Left ventricle myocardium superior (tissue), 1 donor: ENCODE results near the gene CENPH. TPM values are rescaled to one million over a fixed set of nuclear protein-coding genes. Genes with fewer than 3 reads are reported as not detected.
"Not testable (repeated sequence)": the region's sequence is repeated elsewhere in the genome, so short reads cannot be mapped to it uniquely, and the experiment has no call there.

Experiments
- ATAC-seq: fragments of 200-7000 bp; cut with Tn5 transposase; one replicate; pipeline ENCODE4 v1.9.1; 2020; ENCODE audit warnings: mild to moderate bottlenecking, moderate library complexity
- DNase-seq: peaks from one replicate; pipeline ENCODE4 v3.0.0-alpha.2; 2020
- intact Hi-C: fragments of 100-400 bp; cut with micrococcal nuclease; formaldehyde crosslinking; loops from one replicate; pipeline ENCODE4 v1.11.0; 2022
- total RNA-seq: library from RNA; stranded (reverse); fragmentation: NEBNext Ultra II Directional; extraction: Animal tissue kit (Norgen Biotek cat#: 25700); gene quantifications from one replicate; pipeline ENCODE4 v1.2.1, GENCODE V29; 2021
- donor health status: DM: no; HTN: yes; CAD: no; lungs with severe emphysema.

The CENPH gene
- total RNA-seq, 1 donor from 2014 or later, result 3.5 TPM

DNA sequence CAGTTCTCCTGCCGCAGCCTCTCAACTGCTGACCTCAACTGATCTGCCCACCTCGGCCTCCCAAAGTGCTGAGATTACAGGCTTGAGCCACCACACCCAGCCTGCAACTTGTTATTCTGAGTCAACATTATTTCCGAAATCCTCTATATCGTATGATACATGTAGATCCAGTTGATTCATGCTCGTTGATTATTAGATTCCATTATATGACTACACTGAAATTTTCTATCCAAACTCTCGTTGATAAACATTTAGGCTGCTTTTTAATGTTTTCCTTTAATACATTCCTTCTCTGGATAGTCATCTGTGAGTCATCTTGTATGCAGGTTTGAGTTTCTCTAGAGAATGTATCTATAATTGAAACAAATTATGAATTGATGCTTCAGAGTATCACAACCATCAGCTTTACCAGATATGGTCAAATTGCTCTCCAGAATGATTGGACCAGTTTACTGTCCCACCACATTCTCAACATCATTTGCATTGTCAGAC, 49.4 kb downstream of the CENPH start:
- DNase-seq (no peak), ATAC-seq (no peak)
- intact Hi-C loops, result no loop called here

DNA sequence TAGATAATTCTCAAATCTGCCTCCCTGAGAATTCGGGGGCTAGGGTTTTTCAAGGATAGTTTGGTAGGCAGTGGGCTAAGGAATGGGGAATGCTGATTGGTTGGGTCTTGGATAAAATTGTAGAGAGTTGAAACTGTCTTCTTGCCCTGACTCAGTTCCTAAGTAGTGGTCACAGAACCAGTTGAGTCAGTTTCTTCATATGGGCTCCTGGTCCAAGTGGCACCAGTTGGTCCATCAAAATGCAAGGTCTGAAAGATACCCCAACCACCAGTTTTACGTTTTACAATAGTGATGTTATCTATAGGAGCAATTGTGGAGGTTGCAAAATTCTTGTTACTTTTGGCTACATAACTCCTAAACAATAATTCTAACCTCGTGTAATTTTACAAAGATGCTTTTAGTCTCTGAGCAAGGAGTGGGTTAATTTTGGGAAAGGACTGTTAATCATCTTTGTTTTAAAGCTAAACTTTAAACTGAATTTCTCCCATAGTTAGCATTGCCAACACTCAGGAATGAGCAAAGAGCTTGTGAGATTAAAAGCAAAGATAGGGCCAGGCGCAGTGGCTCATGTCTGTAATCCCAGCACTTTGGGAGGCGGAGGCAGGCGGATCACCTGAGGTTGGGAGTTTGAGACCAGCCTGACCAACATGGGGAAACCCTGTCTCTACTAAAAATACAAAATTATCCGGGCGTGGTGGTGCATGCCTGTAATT, 53.0 kb downstream of the CENPH start:
- intact Hi-C loops, result no loop called here
- DNase-seq (no peak), ATAC-seq (no peak)

DNA sequence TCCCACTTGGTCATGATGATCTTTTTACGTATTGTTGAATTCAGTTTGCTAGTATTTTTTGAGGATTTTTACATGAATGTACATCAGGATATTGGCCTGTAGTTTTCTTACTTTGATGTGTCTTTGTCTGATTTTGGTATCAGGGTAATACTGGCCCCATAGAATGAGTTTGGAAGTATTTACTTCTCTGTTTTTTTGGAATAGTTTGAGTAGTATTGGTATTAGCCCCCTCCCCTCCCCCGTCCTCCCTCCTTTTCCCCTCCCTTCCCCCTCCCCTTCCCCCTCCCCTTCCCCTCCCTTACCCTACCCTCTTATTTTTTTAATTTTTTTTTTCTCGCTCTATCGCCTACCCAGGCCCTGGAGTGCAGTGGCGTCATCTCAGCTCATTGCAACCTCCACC, 55.6 kb downstream of the CENPH start:
- intact Hi-C loops, result no loop called here
- DNase-seq, result no peak
- no peak for ATAC-seq

DNA sequence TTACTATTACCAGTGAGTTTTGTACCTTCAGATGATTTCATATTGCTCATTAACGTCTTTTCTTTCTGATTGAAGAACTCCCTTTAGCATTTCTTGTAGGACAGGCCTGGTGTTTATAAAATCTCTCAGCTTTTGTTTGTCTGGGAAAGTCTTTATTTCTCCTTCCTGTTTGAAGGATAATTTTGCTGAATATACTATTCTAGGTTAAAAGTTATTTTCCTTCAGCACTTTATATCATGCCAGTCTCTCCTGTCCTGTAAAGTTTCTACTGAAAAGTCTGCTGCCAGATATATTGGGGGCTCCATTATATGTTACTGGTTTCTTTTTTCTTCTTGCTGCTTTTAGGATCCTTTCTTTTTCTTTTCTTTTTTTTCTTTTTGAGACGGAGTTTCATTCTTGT, 58.6 kb downstream of the CENPH start:
- no peak for DNase-seq
- intact Hi-C loops, result no loop called here
- ATAC-seq, result no peak

DNA sequence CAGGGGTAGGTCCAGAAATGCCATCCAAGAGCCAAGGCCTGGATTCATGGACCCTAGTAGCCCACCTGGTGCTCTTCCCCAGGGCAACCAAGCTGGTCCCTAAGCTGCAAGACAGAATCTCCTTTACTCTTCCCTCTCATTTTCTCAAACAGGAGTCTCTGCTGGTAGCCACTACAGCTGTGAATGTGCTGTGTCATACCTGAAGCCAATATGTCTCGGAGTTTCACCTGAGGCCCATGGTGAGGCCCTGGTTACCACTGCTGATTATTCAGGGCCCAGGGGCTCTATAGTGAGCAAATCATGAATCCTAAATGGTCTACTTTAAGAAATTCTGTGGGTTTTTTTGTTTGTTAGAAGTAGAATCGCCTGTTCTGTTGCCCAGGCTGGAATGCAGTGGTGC, 61.2 kb downstream of the CENPH start:
- DNase-seq (no peak), ATAC-seq (no peak)
- intact Hi-C loops, result no loop called here

DNA sequence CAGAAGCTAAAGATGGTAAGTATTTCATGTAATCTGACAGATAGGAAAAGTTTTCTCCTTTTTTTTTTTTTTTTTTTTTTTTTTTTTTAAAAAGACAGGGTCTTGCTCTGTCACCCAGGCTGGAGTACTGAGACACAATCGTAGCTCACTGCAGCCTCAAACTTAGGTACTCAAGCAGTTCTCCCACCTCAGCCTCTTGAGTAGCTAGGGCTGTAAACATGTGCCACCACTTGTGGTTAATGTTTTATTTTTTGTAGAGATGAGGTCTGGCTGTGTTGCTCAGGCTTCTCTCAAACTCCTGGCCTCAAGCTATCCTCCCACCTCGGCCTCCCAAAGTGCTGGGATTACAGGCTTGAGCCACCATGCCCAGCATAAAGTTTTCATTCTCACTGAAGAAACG, 63.1 kb downstream of the CENPH start:
- intact Hi-C loops, result no loop called here
- ATAC-seq (no peak), DNase-seq (no peak)

DNA sequence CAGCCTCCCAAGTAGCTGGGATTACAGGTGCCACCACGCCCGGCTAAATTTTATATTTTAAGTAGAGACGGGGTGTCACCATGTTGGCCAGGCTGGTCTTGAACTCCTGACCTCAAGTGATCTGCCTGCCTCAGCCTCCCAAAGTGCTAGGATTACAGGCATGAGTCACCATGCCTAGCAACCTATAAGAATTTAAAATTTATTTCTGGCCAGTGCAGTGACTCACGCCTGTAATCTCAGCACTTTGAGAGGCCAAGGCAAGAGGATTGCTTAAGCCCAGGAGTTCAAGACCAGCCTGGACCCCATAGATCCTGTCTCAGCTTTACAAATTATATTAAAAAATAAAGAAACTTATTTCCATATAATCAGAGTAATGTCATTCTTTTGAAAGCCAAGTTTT, 66.6 kb downstream of the CENPH start:
- ATAC-seq, DNase-seq, intact Hi-C loops: not testable (repeated sequence)

DNA sequence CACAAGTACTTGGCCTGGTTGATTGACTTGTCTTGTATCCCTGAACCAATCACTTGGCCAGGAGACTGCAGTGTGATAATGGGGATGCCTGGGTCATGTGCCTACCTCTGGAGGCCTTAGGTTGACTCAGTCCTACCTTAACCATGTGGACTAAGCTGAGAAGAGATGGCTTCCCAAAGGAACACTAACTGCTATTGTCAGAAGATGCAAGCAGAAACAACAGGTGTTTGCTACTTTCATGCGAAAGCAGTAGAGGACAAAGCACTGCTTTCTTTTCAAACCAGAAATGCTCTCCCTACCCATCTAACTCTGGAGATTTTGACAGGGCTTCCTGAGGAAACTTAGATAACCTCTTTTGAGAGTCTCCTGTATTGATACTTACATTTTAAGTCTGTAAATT, 68.2 kb downstream of the CENPH start:
- intact Hi-C loops, result no loop called here
- no peak for ATAC-seq

More for the DNA sequence above, 68.2 kb downstream of the CENPH start:
- DNase-seq, result no peak

Other genes starting within 250 kb of the CENPH start
- gene SLC30A5, start 95.6 kb upstream of the CENPH start, total RNA-seq, result 30.2 TPM
- 4.0 TPM for gene CCNB1, start 22.4 kb upstream of the CENPH start, total RNA-seq
- 12.9 TPM for gene CDK7, start 45.3 kb downstream of the CENPH start, total RNA-seq
- 2.9 TPM for gene CCDC125, start 143.2 kb downstream of the CENPH start, total RNA-seq
- gene AK6, start 179.9 kb downstream of the CENPH start, total RNA-seq, result 34.8 TPM
- 38.7 TPM for gene TAF9, start 179.9 kb downstream of the CENPH start, total RNA-seq
- gene RAD17, start 180.2 kb downstream of the CENPH start, total RNA-seq, result 18.3 TPM
- gene MARVELD2, start 225.5 kb downstream of the CENPH start, total RNA-seq, result 1.8 TPM